HG02981 (cell line): ENCODE measurements around the gene CABS1.

Experiments used
- ATAC-seq: cut with Tn5 transposase; IDR thresholded peaks from one replicate; pipeline ENCODE4 v1.9.1; 2021; ENCODE audit warnings: mild to moderate bottlenecking, moderate library complexity; ENCODE audit not compliant: unreplicated experiment

Gene CABS1

DNA sequence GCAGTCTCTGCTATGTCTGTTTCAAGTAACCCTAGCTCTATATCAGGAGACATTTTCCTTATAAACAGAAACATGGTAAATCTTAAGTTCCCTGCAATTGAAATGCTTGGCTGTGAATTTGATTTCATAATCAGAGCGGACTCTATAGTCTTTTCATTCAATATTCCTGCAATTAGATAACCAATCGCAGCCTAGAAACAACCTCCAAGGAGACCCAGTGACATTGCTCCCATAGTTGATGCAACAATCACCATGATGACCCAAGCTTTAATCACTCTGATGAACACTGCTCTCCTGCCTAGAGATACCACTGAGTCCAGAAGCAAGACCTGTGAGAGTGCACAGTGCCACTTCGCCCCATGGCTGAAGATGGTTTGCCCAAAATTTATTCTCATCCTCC, at the start of gene CABS1:
Gene CABS1 (plus strand): TSS at position 301 of the 400 bp plus-strand sequence. CDS start 59 bp downstream, at position 360.
- no peak for ATAC-seq

DNA sequence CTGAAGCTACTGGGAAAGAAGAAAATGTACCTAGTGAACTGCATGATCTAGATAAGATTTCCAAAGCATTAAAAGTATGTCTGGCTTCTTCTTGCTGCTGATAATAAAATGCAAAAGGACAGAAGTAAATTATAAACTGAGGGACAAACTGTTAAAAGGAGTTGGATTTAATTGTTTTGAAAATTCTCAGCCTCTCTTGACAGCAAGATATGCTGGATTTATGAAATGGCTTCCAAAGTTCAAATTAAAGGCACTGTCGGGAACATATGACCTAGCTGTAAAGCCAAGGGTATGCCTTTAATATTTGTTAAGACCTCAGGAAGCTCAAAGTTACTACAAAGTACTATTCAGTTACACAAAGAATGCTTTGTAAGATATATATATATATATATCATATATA, 46.1 kb upstream of the CABS1 start:
- ATAC-seq, result no peak

DNA sequence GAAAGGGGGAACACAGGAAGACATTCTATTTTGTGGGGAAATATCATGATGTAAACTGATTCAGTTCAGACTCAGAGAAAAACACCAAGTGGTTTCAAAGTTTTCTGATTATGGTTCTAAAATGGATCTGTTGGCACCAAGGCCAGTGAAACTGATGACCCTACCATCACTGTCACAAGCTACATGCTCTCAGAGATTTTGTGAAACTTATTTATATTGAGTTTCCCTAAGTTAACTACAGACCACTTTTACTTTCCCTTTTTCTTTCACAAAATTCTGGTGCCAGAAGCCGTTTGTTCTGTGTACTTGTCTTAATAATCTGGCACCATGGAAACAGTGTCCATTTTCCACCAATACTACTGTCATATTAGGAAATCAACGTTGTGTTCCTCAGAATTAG, 43.4 kb upstream of the CABS1 start:
- ATAC-seq, result no peak

DNA sequence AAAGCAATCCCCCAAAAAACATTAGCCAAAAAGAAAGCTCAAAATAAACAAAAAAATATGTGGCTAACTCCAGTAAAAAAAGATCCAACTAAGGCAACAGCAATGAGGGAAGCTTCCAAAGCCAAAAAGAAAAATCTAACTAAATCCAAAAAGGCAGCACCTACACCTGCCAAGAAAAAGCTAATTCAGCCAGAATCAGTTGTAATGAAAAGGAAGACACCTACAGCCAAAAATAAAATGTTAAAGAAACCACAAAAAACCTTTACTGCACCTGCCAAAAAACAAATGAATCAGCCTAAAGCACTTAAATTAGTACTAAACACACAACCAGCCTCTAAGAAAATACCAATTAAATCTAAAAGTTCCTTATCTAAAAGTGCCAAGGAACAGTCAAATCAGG, 37.2 kb upstream of the CABS1 start:
- ATAC-seq, result no peak

DNA sequence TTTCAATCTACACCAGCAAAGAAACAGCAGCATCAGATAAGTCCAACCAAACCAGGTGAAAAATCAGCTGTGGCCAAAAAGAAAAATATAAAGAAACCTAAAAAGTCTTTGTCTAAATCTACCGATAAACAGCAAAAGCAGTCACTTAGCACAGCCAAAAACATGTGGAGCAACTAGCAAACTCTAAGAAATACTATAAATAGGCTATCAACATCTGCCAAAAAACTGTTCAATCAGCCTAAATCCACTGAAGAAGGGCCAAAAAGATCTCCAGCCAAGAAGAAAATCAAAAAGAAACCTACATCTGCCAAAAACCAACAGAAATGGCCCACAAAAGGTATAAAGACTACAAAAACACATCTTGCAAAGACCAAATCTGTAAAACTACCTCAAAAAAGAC, 36.7 kb upstream of the CABS1 start:
- no peak for ATAC-seq

DNA sequence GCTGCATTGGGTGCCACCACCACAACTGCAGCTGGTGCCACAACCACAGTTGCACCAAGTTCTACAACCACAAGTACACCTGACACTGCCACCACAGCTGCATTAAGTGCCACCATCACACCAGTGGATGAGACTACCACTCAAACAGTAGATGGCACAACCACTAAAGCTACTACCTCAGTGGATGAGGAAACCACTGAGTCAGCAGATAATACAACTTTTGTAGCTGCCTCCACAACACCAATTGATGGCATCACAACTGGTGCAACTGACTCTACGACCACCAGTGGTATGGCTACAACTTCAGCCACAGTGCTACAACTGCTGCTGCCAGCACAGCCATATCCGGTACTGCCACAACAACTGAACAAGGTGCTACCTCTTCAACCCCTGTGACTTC, 35.1 kb upstream of the CABS1 start:
- no peak for ATAC-seq

DNA sequence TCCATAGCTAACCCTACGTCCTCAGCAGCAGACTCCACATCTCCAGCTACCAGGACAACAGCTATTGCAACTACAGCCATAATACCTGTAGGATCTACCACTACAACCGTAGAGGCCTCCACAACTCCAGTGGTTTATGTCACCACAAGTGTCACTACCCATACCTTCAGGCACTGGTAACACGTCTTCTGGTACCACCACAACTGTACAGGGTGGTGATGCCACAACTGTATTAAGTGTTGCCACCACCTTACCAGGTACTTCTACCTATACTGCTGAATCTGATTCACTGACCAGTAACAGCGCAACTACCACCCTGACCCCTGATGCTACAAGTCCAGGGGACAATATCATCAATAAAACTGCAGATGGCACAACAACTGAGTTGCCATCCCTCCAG, 34.6 kb upstream of the CABS1 start:
- no peak for ATAC-seq

DNA sequence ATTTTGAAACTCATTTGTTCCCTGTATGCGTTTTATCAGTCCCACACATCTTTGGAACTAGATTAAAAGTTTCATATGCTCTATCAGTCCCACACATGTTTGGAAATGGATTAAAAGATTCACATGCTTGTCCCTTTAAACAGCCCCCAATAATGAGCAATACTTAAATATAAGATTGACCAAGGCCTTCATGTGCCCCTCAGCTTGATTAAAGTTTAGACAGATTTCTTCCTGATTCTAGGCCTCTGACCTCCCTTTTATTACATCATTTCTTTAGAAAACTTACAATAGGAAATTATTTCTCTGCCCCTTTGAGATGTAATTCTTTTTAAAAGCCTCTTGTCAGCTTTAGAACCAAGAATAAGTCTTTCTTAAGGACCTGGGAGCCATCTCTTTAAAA, 31.7 kb upstream of the CABS1 start:
- ATAC-seq, result no peak

DNA sequence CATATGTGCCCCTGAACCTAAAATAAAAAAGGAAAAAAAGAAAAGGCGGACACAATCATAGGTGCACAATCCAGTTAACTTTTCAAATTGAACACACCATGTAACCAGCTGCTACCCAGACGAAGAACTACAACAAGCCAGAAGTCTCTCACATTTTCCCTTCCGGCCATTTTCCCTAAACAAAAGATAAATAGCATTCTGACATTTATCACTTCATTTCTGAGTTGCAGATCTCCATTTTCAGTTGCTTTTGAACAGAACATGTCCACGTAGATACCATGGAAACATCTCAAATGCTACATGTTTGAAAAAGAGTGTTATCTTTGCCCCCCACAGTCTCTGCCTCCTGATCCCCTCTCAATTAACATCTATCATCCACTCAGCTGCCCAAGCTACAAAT, 29.2 kb upstream of the CABS1 start:
- ATAC-seq, result no peak

DNA sequence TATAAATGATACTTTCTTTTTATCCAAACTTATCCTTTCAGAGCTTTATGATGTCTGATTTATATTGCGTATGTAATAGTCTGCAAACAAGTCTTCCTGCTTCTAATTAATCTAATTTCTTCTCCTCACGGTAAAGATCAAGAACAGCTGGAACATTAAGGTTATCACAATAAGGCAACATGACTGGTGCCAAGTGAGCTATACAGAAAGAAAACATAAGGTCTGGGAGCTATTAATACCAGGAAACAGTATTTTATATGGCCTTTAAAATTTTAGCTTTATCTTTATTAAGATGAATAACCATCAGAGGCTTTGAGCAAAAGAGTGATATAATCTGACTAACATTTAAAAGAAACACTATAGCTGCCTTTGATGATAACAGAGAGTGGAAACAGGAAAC, 28.7 kb upstream of the CABS1 start:
- no peak for ATAC-seq

DNA sequence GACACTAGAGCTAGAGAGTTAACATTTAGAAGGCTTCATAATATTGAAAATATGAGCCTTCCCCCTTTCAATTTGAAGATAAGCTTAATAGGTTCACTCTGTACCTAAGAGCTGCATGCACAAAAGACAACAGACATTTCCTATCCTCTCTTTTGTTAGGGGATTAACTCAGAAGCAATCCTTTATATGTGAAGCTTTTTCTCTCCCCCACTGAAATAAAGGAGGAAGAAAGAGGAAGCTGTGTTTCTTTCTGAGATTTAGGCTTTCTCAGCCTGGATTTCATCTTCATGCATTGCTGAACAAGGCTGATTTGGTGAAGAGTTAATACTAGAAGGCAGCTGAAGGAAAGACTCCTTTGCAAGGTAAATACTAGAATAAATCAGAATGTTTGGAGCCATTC, 21.0 kb upstream of the CABS1 start:
- ATAC-seq, result no peak

DNA sequence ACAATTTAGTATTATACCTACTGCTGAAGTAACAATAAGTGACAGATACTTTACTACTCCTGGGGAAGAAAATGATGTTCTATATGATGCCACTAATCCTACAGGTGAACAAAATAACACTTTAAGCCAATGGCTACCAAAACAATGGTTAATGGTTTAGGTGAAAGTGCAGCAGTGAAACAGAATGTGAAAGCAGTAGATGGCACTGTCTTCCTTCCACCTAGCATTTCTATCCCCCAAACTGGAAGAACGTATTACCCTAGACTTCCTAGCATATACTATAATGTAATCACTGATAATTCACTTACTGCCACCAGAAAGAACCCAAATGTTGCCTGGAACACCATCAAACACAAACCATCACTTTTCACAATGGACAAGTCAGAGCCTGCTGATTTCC, 18.9 kb upstream of the CABS1 start:
- ATAC-seq, result no peak

DNA sequence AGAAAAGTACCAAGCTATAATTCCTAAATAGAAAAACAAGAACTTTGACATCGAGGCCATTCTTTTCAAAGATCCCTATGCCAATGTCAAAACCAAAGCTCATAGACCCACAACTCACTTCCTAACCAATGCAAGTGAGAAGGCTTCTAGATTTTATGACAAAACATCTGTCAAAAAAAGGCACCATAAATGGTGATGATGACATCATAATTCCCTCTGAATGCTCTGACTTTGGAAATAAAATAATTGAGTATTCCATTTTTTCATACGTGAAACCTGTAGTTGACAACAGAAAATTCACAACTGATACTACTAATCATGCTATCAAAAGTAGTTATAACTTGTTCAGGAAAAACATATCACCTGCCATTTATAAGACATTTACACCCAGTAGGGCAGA, 8.7 kb upstream of the CABS1 start:
- ATAC-seq, result no peak

DNA sequence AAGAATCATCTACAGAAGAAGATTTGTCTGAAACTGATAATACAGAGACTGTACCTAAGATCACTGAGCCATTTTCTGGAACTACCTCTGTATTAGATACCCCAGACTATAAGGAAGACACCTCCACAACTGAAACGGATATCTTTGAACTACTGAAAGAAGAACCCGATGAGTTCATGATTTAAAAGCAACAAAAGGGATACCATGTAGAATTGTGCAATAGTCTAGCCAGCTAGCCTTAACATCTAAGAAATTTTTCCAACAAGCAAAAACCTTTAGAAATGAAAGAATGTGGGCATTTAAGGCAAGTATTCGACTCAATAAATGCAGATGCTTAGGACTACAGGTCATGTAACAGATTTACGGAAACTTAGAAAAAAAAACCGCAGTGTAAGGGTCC, 1.3 kb downstream of the CABS1 start:
- ATAC-seq, result no peak

DNA sequence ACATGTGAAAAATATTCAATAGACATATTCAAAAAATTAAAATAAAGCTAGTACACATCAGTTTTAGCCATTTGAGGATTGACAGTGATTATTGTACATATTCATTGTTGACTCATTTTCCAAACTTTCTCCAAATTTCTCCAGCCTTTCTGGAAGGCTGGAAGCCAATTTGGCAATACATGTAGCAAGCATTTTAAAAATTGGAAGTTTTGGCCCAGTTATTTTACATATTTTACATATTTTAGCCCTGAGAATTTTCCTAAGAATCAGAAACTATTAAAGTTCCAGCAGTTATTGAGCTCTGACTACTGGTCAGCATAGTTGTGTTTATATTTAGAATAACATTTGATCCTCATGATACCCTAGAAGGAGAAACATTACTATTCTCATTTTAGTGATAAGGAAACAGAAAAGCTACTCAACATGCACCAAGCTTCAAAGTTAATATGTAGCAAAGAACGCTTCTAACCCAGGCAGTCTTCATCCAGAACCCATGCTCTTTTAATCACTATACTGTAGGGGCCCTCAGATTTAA, 3.2 kb downstream of the CABS1 start:
- no peak for ATAC-seq

DNA sequence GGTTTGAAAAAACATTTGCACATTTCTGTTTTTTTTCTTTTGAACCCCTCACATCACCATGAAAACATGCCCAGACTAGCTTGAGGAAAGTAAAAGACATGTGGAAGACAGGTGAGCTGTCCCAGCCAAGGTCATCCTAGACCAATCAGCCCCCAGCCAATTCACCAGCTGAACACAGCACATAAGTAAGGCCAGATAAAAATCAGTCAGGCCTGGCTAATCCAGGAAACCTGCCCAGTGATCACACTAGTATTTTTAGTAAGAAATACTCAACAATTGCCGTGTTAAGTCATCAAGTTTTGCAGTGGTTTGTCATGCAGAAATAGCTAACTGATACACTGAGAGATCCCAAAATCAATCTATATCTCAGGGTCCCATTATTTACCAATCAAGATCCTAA, 21.4 kb downstream of the CABS1 start:
- no peak for ATAC-seq

DNA sequence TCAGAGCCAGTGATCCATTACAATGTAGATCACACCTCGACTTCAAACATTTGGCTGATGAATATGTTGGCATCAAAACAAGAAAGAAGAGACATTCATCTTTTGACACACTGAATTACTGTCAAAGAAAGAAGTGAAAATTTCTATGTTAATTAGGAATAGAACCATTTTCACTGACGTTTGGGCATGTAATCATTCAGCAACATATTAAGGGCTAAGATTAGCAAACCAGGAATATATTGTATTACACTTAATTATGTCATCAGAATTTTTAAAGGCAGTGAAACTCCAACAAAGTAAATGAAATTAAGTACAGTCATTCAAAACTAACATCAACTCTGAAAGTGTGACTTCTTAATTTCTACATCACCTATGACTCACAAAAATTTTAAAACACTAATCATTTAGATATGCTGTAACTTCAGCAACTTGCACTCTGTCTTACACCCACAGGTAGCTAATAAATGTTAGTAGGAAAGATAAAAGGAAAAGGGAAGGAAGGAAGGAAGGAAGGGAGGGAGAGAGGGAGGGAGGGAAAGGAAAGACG, 24.4 kb downstream of the CABS1 start:
- no peak for ATAC-seq

DNA sequence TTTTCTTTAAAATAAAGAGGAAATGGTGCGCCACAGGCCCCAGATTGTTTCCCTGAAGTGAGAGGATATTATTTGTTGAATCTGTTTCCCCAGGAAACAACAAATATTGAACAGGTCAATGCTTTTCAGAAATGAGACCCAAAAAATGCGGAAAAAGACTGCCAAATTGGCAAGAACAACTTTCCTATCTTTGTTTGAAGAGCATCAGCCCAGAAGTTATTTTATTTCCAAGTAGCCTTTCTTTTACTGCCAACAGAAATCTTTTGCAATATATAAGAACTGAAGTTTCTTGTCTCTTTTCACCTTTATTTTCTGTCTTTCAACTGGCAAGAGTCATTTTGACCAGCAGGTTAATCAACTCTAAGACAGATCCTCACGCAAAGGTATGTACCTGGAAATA, 25.7 kb downstream of the CABS1 start, which contains the start of gene SMR3A:
Gene SMR3A (plus strand): TSS at position 301 of the 400 bp plus-strand sequence. CDS start 1,356 bp downstream, outside the sequence.
- ATAC-seq, result no peak

DNA sequence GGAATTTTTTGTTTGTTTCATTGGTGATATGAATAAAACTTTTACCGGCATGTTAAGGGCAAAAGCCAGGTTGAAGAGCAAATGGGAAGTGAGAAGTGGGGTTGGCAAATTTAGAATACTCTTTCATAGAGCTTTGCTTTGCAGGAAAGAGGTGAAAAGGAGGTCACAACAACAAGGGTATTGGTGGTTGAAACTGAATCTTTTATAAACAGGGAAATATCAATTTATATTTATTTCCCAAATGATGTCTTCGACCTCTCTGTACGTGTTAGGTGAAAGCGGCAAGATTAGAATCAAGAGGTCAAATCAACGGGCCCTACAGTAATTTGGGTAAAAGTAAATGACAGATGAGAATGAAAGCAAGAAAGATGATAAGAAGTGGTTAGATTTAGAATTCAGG, 29.2 kb downstream of the CABS1 start:
- ATAC-seq, result no peak

DNA sequence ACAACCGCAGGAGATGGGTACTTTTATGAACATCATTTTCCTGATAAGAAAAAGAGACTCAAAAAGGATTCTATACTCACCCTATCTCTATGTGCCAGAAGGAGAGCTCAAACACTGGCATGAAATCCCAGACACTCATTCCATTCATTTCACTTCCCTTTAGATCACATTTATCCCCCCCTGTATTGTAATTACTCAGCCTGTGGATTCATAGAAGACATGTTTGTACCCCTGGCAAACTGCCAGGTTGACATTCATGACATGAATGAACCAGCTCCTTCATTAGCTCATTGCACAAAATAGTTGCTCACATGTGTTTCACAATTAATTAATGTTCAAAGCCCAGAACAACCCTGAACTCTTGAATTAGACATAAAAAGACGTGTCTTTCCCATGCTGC, 30.7 kb downstream of the CABS1 start:
- ATAC-seq, result no peak

DNA sequence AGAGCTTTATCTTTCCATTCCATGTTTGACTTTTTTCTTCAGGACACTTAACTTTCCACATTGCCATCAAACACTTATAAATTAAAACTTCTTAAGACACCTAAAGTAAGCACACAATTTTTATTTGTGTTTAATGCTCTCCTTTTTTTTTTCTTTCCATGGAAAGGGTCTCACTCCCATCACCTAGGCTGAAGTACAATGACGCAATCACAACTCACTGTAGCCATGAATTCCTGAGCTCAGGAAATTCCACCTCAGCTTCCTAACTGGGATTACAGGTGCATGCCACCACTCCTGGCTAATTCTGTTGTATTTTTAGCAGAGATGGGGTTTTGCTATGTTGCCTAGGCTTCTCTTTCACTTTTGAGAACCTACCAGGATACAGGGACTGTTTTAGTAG, 33.0 kb downstream of the CABS1 start:
- ATAC-seq, result no peak

DNA sequence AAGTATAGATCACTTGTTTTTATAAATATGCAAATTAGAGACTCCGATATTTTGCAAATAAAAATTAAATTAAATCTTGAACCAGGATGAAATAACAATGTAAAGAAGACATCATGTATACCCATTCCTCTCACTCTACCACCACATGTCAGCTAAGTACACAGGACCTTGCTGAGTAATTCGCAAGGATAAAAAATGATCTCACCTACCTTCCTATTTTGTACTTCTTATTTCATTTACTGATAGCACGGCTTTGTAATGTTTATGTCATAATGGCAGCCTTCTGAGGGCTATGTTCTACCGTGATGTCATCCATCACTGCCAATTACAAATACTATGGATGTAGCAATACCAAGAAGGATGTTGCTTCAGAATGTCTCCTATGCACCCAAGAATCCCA, 37.2 kb downstream of the CABS1 start:
- ATAC-seq, result no peak

DNA sequence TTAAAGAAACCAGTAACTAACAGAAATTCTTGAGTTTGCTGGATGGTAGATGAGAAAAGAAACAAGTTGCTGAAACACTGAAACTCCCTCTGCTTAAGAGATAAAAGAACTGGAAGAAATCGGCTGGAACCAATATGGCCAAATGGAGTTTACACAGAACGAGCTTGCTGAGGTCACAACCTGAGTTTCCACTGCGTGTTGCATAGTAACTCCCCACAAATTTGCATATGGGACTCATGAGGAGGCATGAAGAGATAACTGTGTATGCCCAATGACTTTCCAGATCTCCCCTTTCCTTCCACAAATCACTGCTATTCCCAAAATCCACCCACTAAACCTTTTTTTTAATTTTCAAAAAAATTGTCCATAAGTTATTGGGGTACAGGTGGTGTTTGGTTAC, 38.0 kb downstream of the CABS1 start:
- ATAC-seq, result no peak
